GM19468 (cell line): Measurements from ENCODE around the gene ARL15.
"Not testable (repeated sequence)": the region's sequence is repeated elsewhere in the genome, so short reads cannot be mapped to it uniquely, and the experiment has no call there.

Experiments used
- ATAC-seq: cut with Tn5 transposase; IDR thresholded peaks from one replicate; pipeline ENCODE4 v1.9.1; 2021; ENCODE audit warnings: mild to moderate bottlenecking, moderate library complexity, moderate number of reproducible peaks; ENCODE audit not compliant: unreplicated experiment; ENCODE audit errors: extremely low read depth

The ARL15 gene

GRCh38 chr5:53884417-53884816 is 426.0 kb downstream of the ARL15 start:
- no peak for ATAC-seq

- ATAC-seq = no peak
Observed at GRCh38 chr5:53882676-53883031, 427.7 kb downstream of the ARL15 start.

DNA sequence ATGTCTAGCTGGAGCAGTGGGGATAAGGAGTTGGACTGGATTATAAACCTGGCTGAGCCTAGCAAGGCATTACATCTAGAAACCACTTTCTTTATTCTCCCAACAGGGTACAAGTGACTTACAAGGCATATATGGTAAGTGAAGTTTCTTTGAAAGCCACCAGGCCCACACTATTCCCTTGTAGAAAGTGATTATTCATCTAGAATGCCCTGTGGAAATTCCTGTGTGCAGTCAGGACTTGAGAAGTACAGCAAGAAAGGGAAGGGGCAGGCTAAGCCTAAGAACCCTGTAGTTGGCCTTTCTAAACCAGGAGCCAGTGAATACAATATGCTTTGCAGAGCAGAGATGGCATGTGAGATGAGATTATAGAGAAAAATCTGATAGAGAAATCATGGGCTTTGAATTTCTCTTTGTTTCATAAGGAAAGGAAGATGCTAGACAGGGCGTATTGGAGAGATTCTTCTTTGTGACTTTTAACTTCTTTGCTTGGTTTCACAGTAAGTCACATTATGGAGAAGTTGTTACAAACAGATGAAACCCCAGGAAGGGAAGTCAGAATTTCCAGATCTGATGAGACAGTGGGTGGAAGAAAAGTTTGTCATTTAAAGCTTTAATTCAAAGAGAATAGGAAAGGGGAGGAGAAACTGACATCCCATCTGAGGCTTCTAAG is 428.2 kb downstream of the ARL15 start:
- ATAC-seq = no peak

DNA sequence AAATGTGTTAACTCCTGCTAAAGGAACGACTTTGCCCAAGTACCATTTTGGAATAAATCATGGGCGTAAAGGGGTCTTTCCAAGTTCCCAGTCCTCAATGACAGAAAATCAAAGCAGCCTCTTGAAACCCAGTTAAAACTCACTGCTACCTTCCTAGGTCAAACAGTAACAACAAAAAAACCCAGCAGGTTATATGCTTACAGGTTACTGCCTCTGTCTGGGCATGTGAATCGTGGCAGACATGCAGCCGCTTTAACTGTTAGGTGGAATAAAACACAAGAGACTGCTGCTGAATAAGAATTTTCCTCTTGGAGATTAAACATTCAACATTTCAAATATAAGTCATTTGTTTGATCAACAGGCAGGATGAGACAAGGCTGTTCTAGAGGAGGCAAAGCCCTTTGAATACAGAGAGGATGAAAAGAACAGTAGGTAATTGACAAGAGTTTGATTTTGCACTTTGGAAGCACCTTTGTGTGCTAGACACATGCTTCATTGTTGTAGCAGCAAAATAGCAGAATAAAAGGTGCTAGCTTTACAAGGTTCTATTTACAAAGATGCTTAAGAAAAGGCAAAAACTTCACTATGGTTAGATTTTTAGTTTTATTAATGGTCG is 430.6 kb downstream of the ARL15 start:
- no peak for ATAC-seq

- ATAC-seq = no peak
Observed at GRCh38 chr5:53878015-53878414, 432.4 kb downstream of the ARL15 start.

DNA sequence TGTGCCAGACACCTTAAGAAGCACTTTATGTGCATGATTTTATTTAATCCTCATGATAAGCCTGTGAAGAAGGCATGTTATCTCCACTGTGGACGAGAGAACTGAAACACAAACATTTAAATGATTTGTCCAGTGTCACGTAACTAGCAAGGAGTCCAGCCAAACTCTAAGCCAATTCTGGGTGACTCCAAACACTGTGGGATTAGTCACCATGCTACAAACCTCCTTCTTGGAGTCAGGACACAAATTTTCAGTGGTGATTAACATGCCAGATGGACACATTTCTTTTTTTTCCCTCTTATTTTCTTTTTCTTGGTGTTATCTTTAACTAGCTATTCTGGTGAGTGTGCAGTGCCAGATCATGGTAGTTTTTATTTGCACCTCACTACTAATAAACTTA is 433.1 kb downstream of the ARL15 start:
- ATAC-seq = no peak

- ATAC-seq = no peak
Observed at GRCh38 chr5:53874409-53874808, 436.0 kb downstream of the ARL15 start.

- ATAC-seq = no peak
Observed at GRCh38 chr5:53873235-53873634, 437.1 kb downstream of the ARL15 start.

DNA sequence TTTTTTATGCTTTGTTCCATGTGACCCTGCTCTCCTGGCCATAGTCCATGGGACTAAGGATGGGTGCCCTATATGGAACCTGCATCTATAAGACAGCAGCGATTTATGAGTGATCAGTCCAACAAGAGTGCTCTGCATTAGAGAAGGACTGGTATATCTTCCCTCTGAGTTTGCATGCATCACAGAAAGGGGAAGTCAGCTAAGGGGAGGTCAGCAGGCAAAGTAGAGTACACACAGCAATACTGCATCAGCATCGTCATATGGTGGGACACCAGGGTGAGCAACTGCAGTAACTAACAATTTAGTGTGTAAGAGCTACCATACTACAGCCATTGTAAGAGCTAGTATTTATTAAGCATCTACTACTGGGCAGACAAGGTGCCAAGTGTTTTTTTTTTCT is 438.6 kb downstream of the ARL15 start:
- ATAC-seq = no peak

GRCh38 chr5:53871050-53871449 is 439.3 kb downstream of the ARL15 start:
- no peak for ATAC-seq

DNA sequence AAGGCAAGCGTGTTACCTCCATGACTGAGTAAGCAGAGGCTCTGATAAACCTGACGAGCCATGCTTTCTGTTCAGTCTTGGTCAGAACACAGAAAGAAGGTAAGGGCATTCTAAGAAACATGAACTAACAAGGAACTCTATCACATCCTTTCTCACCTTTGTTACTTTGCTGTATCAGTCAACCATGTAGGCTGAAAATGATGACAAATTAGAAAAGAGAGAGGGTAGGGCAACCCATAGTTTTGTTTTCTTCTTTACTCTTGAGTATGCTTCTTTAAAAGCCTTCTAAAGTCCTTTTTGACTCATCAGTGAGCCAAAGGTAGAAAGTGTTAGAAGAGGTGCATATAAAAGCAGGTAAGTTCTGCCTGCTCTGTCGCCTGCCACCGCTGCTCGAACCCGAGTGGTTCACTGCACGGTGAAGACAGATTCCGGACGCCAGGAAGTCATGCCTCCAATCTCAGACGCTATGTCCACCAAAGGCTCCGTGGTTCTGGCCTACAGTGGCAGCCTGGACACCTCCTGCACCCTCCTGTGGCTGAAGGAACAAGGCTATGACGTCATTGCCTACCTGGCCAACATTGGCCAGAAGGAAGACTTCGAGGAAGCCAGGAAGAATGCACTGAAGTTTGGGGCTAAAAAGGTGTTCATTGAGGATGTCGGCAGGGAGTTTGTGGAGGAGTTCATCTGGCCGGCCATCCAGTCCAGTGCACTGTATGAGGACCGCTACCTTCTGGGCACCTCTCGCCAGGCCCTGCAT is 451.5 kb downstream of the ARL15 start:
- ATAC-seq = no peak

- no peak for ATAC-seq
Observed at GRCh38 chr5:53856506-53856905, 453.9 kb downstream of the ARL15 start.

- ATAC-seq = not testable (repeated sequence)
Observed at GRCh38 chr5:53836851-53837430, 473.4 kb downstream of the ARL15 start.

- no peak for ATAC-seq
Observed at GRCh38 chr5:53834500-53834899, 475.9 kb downstream of the ARL15 start.
